Activated CD4-positive, alpha-beta T cell treated with anti-CD3 and anti-CD28 coated beads for 4 hours (primary cell): Measurements from ENCODE around the gene P2RX1.

Experiments
- DNase-seq, 2 donors: peaks; one replicate each; pipeline ENCODE4 v3.0.0-alpha.2; 2020

The P2RX1 gene

GRCh38 chr17:3903051-3903825 lies 13.0 kb downstream of the P2RX1 start:
- DNase-seq: no peak

DNA sequence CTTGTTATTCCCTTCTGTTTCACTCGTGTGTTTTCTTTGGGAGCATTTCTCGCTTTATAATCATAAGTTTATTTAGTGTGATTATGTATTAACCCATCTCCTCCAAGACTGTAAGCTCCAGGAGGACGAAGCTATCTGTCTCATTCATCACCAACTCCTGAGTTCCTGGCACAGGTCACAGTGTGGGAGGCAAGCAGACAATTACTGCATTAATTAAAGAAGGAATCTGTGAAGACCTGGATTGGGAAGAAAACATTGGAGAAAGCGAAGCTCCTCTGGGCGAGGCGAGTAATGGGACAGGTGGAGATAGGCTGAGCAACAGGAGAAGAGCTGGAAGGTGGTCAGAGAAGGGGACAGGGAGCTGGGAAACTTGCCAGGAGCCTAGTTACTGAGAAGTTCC lies 15.6 kb downstream of the P2RX1 start:
- no peak for DNase-seq

DNA sequence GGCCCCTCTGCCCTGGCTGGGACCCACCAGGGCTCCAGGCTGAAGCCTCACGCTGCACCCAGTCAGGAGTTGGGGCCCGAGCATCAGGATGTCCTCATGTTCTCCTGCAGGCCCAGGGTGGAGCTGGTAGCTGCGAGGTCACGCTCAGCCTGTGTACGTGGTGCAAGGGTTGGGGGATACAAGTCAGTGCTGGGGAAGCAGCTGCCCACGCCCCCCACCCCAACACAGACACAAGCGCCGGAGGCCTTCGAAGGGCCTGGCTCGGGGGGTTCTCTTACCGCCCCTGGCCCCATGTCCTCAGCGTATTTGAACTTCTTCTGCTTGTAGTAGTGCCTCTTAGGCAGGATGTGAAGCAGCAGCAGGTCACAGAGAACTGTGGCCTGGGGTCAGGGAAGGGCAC lies 18.5 kb downstream of the P2RX1 start:
- DNase-seq: no peak

GRCh38 chr17:3896968-3897235 lies 19.4 kb downstream of the P2RX1 start:
- no peak for DNase-seq

DNA sequence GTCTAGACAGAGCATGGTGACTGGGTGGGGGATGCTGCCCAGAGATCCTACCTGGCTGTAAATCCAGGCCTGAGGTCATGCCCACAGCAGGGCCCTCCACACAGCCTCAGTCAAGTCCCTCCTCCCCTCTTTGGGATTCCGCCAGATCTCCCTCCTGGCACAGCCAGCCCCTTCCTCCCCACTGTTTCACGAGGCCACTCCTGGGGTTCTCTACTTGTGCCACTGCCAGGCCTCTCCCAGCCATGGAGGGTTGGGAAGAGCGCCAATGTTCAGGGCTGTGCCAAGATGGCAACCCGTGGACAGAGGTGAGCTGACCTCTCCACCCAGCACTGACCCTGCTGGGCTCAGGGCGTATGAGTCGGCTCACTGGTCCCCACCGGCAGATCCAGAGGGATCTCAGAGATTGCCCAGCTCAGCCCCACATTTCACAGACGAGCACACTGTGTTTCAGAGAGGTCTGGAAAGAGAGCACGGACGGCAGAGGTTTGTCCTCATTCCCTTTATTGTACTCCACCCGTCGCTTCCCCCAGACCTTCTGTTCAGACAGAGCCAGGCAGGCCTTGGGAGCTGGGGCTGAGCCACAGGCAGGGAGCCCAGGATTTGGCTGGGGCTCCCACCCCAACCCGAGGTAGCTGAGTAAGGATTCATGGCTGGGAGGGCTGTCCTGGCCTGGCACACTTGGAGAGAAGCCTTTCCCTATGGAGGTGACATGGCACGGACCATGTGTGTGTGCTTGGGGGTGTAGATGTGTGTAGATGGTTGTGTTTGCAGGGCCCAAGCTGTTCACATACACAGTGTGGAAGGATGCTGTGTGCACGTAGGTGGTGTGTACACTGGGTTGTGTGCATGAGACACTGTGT lies 19.9 kb downstream of the P2RX1 start:
- no peak for DNase-seq

GRCh38 chr17:3895354-3895753 lies 20.9 kb downstream of the P2RX1 start:
- no peak for DNase-seq

DNA sequence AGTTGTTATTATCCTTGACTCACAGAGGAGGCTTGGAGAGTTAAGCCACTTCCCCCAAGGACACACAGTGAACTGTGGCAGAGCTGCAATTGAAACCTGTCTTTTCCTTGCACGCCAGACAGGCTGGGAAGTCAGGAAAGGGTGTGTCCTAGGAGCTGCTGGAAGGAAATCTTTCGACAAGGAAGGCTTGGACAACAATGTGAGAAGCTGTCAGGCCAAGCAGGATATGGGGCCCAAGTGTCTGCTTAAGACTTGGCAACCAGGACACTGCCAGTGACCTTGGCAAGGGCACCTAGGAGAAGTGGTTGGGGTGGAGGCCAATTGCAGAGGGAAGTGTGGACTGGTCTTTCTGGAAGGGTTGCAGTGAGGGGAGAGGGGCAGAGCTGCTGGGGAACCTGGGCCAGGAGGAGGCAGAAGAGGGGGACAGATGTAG lies 21.3 kb downstream of the P2RX1 start:
- DNase-seq: no peak

GRCh38 chr17:3894188-3894587 lies 22.1 kb downstream of the P2RX1 start:
- no peak for DNase-seq

DNA sequence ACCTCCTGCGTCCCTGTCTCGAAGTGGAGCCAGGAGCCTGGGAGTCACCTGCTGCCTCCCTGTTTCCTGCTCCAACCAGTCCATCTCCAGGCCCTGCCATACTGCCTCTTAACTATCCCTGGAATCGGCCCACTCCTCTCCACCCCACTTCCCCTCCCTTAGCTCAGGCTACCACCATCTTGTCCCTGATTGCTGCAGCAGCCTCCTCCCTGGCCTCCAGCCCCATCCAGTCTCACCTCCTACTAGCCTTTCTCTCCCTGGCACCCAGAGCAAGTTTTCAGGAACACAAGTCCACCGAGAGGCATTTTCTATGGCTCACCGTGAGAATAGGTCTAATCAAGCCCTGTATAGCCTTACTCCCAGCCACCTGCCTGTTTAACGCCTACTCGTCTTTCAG lies 22.5 kb downstream of the P2RX1 start:
- DNase-seq: no peak

GRCh38 chr17:3893003-3893719 lies 23.1 kb downstream of the P2RX1 start, which contains the start of gene CAMKK1:
Gene CAMKK1 (minus strand): TSS chr17:3893053. CDS start chr17:3885687, 7,366 bp downstream.
- DNase-seq: peak; percentile 84 to 86

DNA sequence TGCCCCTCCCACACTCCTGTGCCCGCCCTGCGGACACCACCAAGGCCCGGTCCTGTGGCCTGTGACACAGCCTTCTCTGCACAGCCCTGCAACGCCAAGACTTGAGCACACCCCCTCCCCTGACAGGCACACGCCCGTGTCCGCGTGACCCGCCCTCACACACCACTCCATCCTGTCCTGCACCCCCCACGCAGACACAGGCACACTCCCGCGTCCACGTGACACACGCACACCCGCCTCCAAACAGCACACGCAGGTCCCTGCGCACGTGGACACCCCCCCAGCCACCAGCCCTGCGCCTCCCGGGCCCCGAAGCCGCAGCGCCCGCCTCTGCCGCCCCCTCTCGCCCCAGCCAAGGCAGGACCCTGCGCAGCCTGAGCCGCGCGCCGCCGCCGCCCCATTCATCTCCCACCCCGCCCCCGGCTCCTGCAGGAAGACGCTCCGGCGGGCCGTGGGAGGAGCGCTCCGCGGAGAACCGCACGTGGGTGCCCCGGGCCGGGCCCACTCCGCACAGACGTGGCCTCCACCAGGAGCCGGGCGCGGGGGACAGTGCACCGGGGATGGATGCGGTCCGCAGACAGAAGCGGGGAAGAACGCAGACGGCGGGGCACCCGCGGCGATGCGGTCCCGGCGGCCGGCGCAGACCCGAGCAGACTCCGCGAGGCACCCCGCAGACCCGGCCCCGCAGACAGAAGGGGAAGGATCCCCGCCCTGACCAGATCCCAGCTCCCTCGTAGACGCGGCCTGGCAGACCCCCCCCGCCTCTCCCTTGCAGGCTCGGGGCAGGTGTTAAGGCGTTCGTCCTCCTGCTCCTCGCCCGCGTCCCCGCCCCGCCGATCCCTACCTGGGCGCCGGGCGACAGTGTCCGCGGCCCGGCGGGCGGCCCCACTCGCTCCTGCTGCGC lies 23.9 kb downstream of the P2RX1 start:
- DNase-seq: peak; percentile 72 to 85

GRCh38 chr17:3891626-3892094 lies 24.6 kb downstream of the P2RX1 start:
- DNase-seq: no peak

- no peak for DNase-seq
Measured at GRCh38 chr17:3890878-3891219, 25.4 kb downstream of the P2RX1 start.

DNA sequence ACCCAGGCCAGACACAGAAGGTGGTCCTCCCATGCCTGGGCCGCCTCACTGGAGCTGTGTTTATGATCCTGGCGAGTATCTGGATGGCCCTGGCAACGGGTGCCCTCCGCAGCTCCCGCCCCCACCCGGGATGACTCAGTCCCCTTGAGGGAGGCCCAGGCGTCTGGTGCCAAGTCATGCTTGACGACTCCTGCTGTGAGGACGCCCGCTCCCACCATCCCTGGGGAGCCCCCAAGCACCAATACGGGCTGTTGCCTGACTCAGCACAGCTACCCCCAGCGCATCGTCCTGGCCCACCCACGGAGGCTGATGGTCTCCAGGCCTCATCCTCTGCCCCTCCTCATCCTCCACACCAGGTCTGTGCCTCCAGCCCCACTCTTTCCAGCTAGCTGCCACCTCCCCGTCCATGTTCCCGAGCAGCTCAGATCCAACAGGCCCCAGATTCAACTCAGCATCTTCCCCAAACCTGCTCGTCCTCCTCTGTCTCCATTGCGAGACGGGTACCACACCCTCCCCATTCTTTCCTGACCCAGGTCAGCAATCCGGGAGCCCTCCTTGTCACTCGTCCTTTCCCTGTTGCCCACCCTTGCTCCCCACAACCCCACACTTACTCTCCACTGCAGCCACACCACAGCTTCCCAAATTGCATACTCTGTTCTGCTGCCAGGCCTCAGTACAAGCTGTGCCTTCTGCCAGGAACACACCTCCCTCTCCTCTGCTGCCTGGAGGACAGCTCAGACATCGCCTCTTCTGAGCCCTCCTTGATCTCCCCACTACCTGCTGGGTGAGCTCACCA lies 26.0 kb downstream of the P2RX1 start:
- DNase-seq: peak; percentile 32 to 41

GRCh38 chr17:3889325-3890012 lies 26.8 kb downstream of the P2RX1 start:
- DNase-seq: no peak

DNA sequence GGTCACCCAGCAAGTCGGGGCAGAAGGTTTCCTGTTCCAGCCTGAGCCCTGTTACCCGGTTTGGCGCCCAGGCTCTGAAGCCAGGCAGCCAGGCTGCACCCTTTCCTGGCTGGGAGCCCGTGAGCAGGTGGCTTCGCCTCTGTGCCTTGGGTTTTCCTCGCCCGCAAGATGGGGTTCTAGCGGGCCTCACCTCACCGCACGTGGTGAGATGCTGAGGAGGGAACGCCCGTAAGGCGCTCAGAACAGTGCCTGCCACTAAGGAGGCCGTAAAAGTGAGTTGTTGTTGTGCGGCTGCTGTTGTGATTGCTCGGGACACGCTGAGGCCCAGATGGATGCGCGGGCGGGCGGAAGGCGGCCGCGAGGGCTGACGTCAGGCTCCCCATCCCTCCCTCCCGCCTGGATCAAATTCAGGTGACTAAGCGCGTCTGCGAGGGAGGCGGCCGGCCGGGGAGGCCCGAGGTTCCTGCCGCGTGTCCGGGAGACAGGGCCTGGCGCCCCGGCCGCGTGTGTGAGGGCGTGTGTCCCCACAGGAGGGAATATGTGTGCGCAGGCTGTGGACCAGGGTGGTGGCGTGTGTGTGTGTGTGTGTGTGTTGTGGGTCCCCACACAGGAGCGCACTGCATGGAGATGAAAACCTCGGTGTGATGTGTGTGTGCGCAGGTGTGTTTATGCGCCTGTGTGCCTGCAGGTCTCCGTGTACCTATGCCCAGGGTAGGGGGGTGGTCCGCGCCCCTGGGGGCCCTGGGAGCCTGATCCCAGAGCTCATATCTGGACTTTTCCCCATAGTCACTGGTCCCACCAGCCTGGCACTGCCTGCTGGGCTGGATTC lies 27.7 kb downstream of the P2RX1 start:
- no peak for DNase-seq

DNA sequence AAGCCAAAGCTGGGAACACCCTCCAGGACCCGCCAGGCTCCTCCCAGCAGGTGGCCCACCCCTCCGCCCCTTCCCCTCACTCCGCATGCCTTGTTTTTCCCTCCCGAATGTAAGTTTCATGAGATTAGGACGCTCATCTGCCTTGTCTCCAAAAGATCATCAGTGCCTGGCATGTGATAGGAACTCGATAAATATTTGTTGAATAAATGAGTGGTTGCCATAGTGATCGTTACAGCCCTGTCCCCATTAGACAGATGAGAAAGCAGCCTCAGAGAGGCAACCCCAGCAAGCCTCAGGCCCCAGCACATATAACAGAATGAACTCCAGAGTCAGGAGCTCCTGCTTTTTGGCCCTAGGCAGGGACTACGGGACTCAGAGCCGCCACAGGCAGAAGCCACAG lies 28.5 kb downstream of the P2RX1 start:
- no peak for DNase-seq

DNA sequence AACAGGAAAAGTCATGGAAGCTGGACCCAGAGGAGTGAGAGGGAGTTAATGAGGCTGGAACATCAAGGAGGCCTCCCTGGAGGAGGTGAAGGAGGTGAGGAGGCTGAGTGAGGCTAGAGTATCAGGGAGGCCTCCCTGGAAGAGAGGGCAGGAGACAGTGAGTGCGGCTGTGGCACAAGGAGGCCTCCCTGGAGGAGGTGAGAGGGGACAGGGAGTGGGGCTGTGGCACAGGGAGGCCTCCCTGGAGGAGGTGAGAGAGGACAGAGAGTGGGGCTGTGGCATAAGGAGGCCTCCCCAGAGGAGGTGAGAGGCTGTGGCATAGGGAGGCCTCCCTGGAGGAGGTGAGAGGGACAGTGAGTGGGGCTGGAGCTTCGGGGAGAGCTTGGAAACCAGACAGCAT lies 28.9 kb downstream of the P2RX1 start:
- DNase-seq: no peak

DNA sequence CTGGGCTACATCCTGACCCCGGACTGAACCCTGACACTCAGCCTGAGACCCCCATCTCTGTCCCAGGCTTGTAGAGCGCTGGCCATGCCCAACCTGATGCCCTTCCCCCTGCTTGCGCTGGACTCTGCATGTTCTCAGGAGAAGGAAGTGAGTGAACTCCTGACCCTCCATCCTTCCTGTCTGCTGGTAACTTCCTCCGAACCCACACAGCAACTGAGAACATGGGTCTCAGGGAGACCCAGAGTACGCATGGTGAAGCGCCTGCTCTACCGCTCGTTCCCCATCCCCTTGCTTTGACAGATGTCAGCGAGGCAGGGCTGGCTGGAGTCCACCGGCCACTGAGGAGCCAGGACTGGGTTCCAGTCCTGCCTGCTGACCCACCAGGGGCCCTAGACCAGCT lies 29.5 kb downstream of the P2RX1 start:
- DNase-seq: no peak

GRCh38 chr17:3885970-3886369 lies 30.3 kb downstream of the P2RX1 start:
- no peak for DNase-seq
